ENCODE measurements around the gene INPP4B.
"Not testable (repeated sequence)": the region's sequence is repeated elsewhere in the genome, so short reads cannot be mapped to it uniquely, and the experiment has no call there.

Gene INPP4B

DNA sequence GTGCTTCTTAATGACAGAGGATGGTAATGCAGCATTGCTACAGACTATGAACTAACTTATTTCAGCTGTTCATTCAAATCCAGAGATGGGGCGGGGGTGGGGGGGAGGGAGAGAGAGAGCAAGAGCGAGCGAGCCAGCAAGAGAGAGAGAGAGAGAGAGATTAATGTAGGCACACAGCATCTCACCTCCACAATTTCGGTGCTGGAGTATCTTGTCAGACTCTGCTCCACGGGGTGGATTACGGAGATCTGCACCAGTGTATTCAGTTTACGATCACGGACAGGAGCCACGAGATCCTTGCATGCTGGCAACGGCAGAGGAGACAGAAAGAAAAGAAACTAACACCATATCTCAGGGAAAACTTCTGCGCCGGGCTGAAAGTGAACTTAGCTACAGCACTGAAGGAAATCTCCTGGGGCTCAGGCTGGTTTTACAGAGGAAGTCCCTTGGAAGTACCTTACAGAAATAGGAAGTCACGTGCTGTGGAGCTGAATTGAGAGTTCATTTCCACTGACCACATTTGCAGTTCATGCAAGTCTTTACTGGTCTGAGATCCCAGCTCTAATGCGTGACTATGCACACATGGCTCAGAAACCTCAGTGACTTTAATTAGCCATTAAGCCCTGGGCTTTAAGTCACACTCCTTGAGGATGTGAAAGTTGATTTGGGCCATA, 440.9 kb downstream of the INPP4B start:
- no peak for DNase-seq

DNA sequence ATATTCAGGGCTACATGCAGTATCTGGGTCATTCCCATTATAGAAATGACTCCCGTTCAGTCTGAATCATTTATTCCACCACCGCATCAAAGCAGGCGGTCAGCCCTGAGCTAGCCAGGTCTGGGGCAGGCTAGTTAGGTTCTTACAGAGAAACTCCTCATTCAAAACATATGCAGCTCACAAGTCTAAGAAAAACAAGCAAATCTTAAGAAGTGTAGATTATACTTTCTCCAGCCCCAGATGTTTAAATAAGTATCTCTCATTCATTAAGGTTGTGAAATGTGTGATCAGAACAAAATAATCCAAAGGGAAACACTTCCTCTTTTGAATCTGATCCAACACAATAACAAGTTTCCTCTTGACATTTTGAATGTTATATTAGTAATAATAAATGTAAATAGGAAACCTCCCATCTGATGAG, 441.9 kb downstream of the INPP4B start:
- DNase-seq, result no peak

DNA sequence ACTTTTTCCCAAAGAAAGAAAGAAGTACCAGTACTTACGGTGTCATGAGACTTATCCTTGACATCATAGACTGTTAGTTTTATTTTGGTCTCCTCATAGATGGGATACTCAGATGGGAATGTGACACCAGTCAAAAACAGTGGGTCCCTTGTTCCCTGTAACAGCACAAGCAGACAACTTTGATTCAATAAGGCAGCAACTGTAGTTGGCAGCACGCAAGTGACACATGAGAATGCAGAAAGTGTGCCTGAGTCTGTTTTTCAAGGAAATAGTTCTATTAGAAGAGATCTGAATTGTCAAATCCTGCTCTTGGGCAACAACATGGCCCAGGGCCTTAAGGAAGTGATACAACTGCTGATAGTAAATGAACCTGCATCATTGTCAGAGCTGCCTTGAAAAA, 443.2 kb downstream of the INPP4B start:
- no peak for DNase-seq

DNA sequence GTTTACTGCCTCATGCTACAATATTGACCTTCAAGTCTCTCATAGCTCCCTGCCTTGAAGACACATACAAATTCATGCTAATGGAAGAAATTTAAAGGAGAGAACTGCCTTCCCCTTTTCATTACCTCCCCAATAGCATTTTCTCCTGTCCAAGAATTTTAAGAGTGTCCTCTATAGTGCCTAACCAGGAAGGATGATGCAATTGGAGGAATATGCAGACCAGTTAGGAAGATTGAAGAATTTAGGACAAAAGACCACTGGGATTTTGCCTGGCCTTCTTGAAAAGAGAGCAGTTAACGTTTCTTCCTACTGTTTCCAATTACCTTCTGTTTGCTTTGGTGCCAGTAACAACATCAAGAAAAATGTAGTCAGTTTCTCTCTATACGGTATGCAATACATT, 443.9 kb downstream of the INPP4B start:
- no peak for DNase-seq

DNA sequence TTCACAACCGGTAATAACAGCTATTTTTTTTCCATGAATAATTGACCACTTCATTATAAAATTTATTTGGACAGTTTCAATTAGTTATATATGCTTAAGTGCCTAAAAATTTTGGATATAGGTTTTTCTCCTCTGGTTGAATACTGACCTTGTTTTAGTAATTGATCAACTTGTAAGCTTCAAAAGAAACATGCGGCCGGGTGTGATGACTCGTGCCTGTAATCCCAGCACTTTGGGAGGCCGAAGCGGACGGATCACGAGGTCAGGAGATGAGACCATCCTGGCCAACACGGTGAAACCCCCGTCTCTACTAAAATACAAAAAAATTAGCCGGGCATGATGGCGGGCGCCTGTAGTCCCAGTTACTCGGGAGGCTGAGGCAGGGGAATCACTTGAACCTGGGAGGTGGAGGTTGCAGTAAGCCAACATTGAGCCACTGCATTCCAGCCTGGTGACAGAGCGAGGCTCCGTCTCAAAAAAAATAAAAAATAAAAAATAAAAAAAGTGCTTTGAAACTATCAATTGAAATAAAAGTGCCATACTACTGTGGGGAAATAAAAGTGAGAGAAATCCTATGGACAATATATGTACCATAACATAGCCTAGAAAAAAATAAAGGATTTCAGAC, 448.6 kb downstream of the INPP4B start:
- DNase-seq, result not testable (repeated sequence)

GRCh38 chr4:142396279-142396678, 449.8 kb downstream of the INPP4B start:
- no peak for DNase-seq

DNA sequence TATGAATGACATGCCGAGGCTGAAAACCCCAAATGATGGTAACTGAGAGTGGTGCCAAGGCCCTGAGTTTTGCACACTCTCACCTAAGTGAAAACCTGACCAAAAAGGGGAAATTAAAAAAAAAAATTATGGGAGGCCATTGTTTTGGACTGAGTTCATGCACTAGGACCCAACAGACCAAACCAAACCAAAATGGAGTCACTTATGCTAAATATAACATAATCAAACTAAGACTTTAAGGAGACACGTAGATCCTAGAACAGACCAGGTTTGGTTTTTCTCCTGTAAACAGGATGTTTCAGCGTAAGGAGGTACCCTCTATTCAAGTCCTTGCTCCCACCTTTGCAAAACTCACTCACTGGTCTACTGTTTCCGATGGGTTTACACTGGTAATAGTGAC, 453.0 kb downstream of the INPP4B start:
- no peak for DNase-seq

DNA sequence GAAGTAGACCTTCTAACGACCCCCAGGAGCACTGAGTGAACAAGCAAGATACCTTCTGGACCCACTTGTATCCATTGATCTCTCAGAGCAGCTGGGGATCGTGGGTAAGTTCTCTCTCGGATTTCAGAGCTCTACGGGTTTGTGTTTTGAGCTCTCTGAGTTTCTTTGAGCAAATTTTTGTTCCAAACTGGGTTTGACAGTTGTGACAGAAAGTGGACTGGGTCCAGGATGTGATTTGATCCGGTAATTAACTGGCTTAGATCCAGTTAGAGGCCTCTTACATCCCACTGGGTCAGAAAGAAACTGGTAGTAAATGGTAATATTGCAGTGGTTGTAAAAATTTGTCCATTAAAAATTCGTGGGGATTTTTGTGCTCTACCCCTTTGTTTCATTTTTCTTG, 459.2 kb downstream of the INPP4B start:
- no peak for DNase-seq

DNA sequence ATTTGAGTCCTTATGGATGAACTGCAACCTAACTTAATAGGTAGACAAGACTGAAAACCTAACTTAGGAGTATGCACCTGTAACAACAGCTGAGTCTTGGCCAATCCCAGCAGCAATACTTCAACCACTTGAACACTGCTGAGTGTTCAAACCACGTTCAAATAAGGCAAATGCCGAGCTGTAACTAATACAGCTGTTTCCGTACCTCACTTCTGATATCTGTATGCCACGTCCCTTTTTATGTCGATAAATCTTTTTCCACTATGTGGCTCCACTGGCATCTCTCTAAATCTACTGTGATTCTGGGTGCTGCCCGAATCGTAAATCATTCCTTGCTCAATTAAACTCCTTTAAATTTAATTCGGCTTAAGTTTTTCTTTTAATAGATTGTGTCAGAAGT, 459.7 kb downstream of the INPP4B start:
- no peak for DNase-seq

GRCh38 chr4:142383800-142384470, 462.2 kb downstream of the INPP4B start:
- no peak for DNase-seq

GRCh38 chr4:142383354-142383753, 462.7 kb downstream of the INPP4B start:
- no peak for DNase-seq

- no peak for DNase-seq
Observed at GRCh38 chr4:142380052-142380602, 466.0 kb downstream of the INPP4B start.

DNA sequence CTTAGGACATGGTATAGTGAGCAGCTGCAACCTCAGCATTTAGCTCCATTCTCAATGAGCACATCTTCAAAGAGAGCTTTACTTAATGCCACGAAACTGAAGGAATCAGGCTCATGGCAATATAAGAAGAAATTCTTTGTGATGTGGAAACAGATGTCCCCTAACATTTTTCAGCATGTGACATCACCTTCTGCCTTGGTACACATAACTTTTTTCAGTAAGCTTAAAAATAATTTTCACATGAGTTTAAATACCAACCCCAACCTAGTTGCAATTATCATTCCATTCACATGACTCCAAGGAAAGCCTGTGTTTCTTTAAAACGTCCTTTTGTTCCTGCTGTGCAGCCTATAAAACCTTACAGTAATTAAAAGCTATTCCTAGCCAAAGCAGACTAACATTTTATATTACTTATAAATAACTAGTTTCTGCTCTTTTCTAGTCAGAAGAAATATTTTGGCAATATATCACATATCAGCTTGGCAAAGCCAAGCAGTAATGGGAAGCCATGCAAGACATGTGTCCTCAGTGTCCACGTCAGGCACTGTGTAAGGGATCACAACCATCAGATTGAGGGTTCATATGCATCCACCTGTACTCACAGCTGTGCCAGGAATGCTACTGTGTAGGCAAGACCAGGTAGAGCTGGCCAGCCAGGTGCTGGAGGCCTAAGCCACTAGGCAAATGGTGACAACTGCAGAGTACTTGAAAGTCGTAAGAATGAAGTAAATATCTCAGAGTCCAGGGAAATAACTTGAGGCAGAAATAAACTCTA, 466.6 kb downstream of the INPP4B start:
- no peak for DNase-seq

DNA sequence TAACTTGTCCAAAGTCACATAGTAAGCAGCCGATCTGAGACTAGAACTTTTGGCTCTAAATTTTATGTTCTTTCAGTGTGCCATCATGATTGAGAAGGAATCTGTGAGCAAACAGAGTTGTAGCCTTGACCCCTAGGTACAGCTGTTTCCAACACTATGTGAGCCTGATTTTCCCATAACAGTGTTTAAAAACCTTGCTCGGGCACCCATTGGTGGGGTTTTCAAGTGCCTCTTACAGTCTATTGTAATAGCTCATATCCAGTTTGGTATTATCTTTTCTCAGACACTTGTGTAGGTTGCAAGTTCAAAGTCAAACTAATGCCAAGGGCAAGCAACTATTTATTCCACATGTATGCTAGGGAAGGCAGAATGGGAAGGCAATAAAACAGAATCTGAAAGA, 467.9 kb downstream of the INPP4B start:
- DNase-seq, result no peak

- no peak for DNase-seq
Observed at GRCh38 chr4:142377342-142378091, 468.6 kb downstream of the INPP4B start.

GRCh38 chr4:142376204-142376603, 469.9 kb downstream of the INPP4B start:
- DNase-seq, result no peak

DNA sequence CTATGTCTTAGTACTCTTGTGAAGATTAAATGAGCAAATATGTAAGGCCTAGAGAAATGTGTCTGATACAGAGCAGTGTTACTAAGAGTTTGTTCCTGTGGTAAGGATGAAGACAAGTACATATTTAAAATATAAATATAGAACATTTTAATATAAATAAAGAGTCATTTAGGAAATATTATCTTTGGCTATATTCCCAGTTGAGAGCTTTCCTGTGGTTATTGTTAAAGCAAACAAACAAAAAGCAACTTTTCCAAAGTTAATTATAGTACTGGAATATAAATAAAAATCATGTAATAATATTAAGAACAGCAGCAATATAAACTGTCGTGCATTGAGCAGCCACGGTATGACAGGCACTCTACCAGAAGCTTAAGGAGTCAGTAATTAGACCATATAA, 472.5 kb downstream of the INPP4B start:
- DNase-seq, result no peak

GRCh38 chr4:142372530-142373260, 473.4 kb downstream of the INPP4B start:
- no peak for DNase-seq

DNA sequence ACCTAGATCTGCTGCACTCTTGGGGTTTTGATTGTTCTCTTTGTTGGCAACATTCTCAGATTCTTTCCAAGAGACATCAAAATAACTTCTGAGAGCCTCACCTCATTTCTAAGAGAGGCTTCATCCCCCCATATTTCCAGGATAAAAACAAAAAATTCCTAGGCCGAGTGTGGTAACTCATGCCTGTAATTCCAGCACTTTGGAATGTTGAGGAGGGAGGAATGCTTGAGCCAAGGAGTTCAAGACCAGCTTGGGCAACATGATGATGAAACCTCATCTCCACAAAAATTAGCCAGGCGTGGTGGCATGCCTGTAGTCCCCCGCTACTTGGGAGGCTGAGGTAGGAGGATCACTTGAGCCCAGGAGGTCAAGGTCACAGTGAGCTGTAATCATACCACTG, 477.0 kb downstream of the INPP4B start:
- DNase-seq, result no peak

DNA sequence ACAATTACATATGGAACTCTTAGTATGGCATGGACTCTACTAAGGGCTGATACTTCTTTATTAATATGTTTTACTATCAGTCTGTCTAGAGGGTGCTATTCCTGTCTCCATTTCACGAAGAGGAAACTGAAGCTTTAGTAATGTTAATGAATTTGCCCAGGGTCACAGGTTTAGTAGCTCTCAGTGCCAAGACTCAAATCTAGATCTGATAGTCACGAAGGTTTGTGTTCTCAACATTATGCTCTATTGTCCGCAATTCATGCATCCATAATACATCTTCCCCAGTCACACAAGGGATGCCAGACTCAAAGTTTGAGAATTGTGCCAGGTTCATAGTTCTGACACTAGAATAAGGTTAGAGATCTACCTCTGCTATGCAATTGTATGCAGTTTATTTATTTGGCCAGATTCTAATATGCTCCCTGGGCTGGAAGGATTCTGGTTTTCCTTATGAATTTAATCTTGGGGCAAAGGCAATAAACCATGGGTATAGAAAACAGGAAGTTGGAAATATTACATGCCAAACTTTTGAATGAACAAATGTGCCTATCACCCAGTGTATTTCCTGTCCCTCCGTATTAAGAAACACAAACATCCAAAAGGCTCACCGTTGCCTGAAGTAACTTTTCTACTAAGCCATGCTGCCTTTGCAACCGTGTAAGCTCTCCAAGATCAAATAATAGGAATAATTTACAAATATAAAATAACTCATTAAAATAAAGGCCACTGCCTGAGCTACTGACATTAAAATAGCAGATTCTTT, 478.5 kb downstream of the INPP4B start:
- no peak for DNase-seq

- no peak for DNase-seq
Observed at GRCh38 chr4:142366769-142367181, 479.3 kb downstream of the INPP4B start.
